Panc1 (cell line): ENCODE measurements around the gene FGGY.

Source experiments
- CTCF ChIP-seq: fragments of 450-650 bp; IDR thresholded peaks from 2 replicates; pipeline ENCODE4 v1.5.1; 2017; ENCODE audit warnings: mild to moderate bottlenecking
- SIN3A ChIP-seq: IDR thresholded peaks from 2 replicates; pipeline ENCODE4 v1.6.1; 2012; ENCODE audit warnings: low read depth, mild to moderate bottlenecking, low read length, moderate library complexity, borderline replicate concordance; ENCODE audit not compliant: insufficient read depth

GRCh38 chr1:59766227-59766855 lies 469.4 kb downstream of the FGGY start:
- TF ChIP-seq SIN3A (no peak), CTCF (no peak)
